Naive B cell (primary cell): ENCODE measurements around the gene BRCA1. TPM values are rescaled to one million over a fixed set of nuclear protein-coding genes. Genes with fewer than 3 reads are reported as not detected.
"Not testable (repeated sequence)": the region's sequence is repeated elsewhere in the genome, so short reads cannot be mapped to it uniquely, and the experiment has no call there.

ENCODE experiments used
- ATAC-seq, 2 donors: fragments of 150-1000 bp; cut with Tn5 transposase; 2 replicates each; pipeline ENCODE4 v1.10.0; 2021; ENCODE audit warnings: low read depth in 2 of 2, mild to moderate bottlenecking in 2 of 2, moderate library complexity in 2 of 2
- DNase-seq: peaks from one replicate; pipeline ENCODE4 v3.0.0; 2022
- H3K27ac Mint-ChIP-seq, 6 donors: one replicate each; pipeline ENCODE4 v1.8.0; 2020 to 2022; ENCODE audit warnings: mild to moderate bottlenecking in 6 of 6, mixed read lengths in 6 of 6, moderate library complexity in 5 of 6, inconsistent platforms in 2 of 6
- H3K27me3 Mint-ChIP-seq, 3 donors: one replicate each; pipeline ENCODE4 v1.8.0; 2021 to 2022; ENCODE audit warnings: mixed read lengths in 3 of 3, mild to moderate bottlenecking in 1 of 3
- H3K36me3 Mint-ChIP-seq, 2 donors: one replicate each; pipeline ENCODE4 v1.8.0; 2020 to 2022; ENCODE audit warnings: mixed read lengths in 2 of 2, inconsistent platforms in 1 of 2, mild to moderate bottlenecking in 1 of 2
- H3K4me1 Mint-ChIP-seq, 3 donors: one replicate each; pipeline ENCODE4 v1.8.0; 2020 to 2022; ENCODE audit warnings: mixed read lengths in 3 of 3, inconsistent platforms in 1 of 3, mild to moderate bottlenecking in 1 of 3, moderate library complexity in 1 of 3
- H3K4me3 Mint-ChIP-seq, 8 donors: one replicate each; pipeline ENCODE4 v1.8.0; 2020 to 2022; ENCODE audit warnings: mild to moderate bottlenecking in 8 of 8, mixed read lengths in 8 of 8, moderate library complexity in 8 of 8, inconsistent platforms in 2 of 8
- H3K9me3 Mint-ChIP-seq, 7 donors: one replicate each; pipeline ENCODE4 v1.8.0; 2020 to 2022; ENCODE audit warnings: mixed read lengths in 7 of 7, mild to moderate bottlenecking in 5 of 7, inconsistent platforms in 2 of 7, moderate library complexity in 1 of 7
- polyA plus RNA-seq, 6 donors: library from polyadenylated mRNA; unstranded; fragments of 300-500 nt; fragmentation: Illumina TruSeq; gene quantifications; one replicate each; pipeline ENCODE4 v1.2.3, GENCODE V29; 2021; ENCODE audit warnings: low read depth in 6 of 6

The BRCA1 gene
- polyA plus RNA-seq, result 1 to 10 TPM in 5 of 6 donors, under 1 TPM in 1; 0.14 to 4.7 (median 3.5) TPM

DNA sequence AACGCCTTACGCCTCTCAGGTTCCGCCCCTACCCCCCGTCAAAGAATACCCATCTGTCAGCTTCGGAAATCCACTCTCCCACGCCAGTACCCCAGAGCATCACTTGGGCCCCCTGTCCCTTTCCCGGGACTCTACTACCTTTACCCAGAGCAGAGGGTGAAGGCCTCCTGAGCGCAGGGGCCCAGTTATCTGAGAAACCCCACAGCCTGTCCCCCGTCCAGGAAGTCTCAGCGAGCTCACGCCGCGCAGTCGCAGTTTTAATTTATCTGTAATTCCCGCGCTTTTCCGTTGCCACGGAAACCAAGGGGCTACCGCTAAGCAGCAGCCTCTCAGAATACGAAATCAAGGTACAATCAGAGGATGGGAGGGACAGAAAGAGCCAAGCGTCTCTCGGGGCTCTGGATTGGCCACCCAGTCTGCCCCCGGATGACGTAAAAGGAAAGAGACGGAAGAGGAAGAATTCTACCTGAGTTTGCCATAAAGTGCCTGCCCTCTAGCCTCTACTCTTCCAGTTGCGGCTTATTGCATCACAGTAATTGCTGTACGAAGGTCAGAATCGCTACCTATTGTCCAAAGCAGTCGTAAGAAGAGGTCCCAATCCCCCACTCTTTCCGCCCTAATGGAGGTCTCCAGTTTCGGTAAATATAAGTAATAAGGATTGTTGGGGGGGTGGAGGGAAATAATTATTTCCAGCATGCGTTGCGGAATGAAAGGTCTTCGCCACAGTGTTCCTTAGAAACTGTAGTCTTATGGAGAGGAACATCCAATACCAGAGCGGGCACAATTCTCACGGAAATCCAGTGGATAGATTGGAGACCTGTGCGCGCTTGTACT, at the start of gene BRCA1:
Gene BRCA1 (minus strand): TSS at position 232 of the 834 bp plus-strand sequence. CDS start 1,268 bp downstream, outside the sequence.
- peak within 1 kb of the TSS; percentile 93 to 98 (median 96) for H3K27ac Mint-ChIP-seq
- no peaks in the 10 kb centered on the region for H3K27me3 Mint-ChIP-seq
- ATAC-seq, result peak; percentile 99
- peak within 1 kb of the TSS; percentile 86 to 99 (median 97) for H3K4me3 Mint-ChIP-seq
- no peaks in the 10 kb centered on the region for H3K36me3 Mint-ChIP-seq
- DNase-seq, result peak; percentile 95
- peaks cover 20 to 48% (median 25%) of the 10 kb centered on the region in 3 donors for H3K4me1 Mint-ChIP-seq
- no peaks in the 10 kb centered on the region for H3K9me3 Mint-ChIP-seq

DNA sequence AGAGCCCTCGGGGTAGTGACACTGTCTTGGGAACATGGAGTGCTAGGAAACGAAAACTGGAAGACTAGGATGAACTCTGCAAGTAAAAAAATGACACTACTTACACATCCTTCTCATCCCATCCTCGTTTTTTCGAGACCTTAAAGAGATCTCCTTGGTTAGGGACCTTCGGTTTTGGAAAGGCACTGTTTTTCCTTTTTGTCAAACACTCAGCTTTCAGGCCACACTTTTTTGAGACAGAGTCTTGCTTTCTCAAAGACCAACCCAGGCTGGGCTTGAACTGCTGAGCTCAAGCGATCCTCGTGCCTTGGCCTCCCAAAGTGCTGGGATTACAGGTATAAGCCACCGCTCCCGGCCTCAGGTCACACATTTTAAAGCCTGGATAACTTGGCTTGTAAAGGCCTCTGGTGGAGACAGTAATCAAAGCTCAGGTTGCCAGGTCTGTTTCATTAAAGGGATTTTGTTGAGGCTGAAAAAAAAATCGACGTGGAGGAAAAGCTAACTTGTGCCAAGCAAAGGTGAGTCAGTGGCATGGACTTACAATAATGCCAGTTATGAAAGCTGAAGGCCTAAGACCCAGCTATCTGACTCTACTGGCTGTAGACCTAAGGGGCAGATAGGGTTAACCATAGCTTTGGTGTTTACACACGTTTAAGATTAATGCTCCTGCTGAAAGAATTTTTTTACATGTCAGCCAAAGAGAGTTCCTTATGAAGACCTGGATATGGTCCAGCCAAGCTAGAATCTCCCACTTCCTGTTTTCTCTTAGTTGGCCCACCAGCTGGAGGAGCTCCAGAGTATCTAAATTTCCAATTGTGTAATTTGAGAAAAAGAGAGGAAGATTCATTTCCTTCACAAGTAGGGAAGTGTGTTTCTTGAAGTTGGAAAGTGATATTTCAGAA, 46.7 kb upstream of the BRCA1 start:
- Mint-ChIP-seq H3K4me1 (peaks cover 15 to 26% (median 18%) of the 10 kb centered on the region in 3 donors), H3K4me3 (no peak overlapping the region), H3K36me3 (no peaks in the 10 kb centered on the region), H3K9me3 (no peaks in the 10 kb centered on the region), H3K27ac (no peak overlapping the region), H3K27me3 (no peaks in the 10 kb centered on the region)
- ATAC-seq (no peak), DNase-seq (no peak)

DNA sequence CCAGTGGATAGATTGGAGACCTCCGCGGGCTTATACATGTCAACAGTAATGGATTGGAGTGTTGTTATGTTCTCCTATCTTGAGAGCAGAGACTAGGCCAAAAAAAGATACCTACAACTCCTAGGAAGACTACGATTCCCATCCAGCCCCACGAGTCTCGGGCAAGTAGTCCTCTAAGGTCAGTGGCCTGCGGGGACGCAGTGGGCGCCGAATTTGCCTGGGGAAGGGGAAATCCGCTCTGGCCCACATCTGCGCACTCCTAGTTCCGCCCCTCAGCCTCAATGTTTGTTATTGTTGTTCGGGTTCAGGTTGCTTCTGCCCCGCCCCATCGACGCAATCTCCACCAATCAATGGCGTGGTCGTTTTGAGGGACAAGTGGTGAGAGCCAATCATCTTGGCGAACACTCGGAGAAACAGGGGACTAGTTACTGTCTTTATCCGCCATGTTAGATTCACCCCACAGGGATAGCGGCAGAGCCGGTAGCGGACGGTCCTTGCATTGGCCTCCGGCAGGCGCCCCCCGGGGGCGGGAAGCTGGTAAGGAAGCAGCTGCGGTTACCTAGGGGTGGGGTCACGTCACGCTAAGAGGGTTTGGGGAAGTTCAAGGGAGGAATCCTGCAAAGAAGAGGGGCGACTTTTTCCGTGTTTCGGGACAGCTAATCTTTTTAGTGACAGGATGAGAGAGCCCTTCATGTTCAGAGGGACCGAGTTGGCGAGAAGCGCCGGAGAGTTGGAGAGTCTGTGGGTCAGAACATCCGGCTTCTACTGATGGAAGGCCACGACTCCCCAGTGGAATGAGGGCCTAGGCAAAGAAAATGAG, 45.8 kb upstream of the BRCA1 start, which contains the start of gene NBR1:
Gene NBR1 (plus strand): TSS at position 449 of the 820 bp plus-strand sequence. CDS start 4,586 bp downstream, outside the sequence.
- H3K9me3 Mint-ChIP-seq, result no peaks in the 10 kb centered on the region

DNA sequence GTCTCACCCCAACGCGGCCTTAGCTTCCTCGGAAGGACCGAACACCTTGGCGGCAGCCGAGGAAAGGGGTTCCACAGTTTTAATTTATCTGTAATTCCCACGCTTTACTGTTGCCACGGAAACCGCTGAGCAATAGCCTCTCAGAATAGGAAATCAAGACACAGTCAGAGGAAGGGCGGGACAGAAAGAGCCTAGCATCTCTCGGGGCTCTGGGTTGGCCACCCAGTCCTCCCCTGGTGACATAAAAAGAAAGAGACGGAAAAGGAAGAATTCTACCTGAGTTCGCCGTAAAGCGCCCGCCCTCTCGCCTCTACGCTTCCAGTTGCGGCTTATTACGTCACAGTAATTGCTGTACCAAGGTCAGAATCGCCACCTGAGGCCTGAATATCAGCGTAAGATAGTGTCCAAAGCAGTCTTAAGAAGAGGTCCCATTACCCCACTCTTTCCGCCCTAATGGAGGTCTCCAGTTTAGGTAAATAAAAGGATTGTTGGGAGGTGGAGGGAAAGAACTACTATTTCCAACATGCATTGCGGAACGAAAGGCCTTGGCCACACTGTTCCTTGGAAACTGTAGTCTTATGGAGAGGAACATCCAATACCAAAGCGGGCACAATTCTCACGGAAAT, 45.1 kb upstream of the BRCA1 start:
- DNase-seq (peak; percentile 91), ATAC-seq (peak; percentile 69 to 72)
- H3K4me1 Mint-ChIP-seq, result peaks cover 11 to 22% (median 12%) of the 10 kb centered on the region in 3 donors
- H3K27me3 Mint-ChIP-seq, result no peaks in the 10 kb centered on the region
- no peak overlapping the region for H3K27ac Mint-ChIP-seq
- H3K9me3 Mint-ChIP-seq, result no peaks in the 10 kb centered on the region
- H3K4me3 Mint-ChIP-seq, result no peak overlapping the region
- no peaks in the 10 kb centered on the region for H3K36me3 Mint-ChIP-seq

More for the DNA sequence above, 45.8 kb upstream of the BRCA1 start, which contains the start of gene NBR1:
- H3K4me1 Mint-ChIP-seq, result peaks cover 15 to 24% (median 16%) of the 10 kb centered on the region in 3 donors
- no peaks in the 10 kb centered on the region for H3K36me3 Mint-ChIP-seq
- ATAC-seq, result peak; percentile 72
- H3K4me3 Mint-ChIP-seq, result no peak within 1 kb of the TSS
- H3K27ac Mint-ChIP-seq, result no peak within 1 kb of the TSS
- H3K27me3 Mint-ChIP-seq, result no peaks in the 10 kb centered on the region
- peak; percentile 97 for DNase-seq

DNA sequence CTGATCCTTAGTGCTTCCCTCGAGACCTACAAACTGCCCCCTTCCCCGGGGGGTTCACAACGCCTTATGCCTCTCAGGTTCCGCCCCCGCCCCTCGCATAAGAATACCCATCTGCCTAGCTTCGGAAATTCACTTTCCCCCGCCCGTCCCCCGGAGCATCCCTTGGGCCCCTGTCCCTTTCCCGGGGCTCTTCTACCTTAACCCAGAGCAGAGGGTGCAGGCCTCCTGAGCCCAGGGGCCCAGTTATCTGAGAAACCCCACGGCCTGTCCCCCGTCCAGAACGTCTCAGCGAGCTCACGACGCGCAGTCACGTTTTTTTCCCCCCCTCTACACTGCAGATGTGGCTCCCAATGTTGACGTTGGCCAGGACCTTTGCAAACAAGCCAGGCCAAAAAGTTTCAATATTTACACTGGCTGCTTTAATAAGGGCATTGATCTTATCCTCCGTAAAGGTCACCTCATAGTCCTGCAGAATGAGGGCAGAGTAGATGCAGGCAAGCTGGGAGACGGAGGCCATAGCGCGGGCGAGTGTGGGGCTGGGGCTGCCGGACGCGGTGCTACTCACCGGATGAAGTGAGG, 44.5 kb upstream of the BRCA1 start:
- Mint-ChIP-seq H3K36me3 (no peaks in the 10 kb centered on the region), H3K9me3 (no peaks in the 10 kb centered on the region), H3K4me3 (no peak overlapping the region), H3K27me3 (no peaks in the 10 kb centered on the region), H3K27ac (no peak overlapping the region), H3K4me1 (peaks cover 11 to 22% (median 11%) of the 10 kb centered on the region in 3 donors)
- DNase-seq (no peak), ATAC-seq (peak; percentile 2 to 3)

DNA sequence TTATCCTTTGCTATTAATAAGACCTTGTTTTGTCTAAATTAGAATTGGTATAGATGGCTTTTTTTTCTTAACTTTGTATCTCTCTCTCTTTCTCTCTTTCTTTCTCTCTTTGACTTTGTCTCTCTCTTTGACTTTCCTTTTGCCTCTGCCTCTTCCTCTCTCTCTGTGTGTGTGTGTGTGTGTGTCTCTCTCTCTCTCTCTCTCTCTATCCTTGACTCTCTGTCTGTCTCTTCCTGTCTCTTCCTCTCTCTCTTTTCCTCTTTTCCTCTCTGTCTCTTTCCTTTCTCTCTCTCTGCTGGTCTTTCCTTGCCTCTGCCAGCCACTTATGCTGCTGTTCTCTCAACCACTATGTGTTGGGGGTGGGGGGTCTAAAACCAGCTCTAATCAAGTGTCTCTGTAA, 40.8 kb upstream of the BRCA1 start:
- not testable (repeated sequence) for H3K9me3 Mint-ChIP-seq, H3K36me3 Mint-ChIP-seq, H3K27me3 Mint-ChIP-seq, ATAC-seq, DNase-seq
- Mint-ChIP-seq H3K4me1 (peaks cover 7 to 11% (median 8%) of the 10 kb centered on the region in 3 donors), H3K4me3 (peak overlapping the region in 1 of 8 donors; percentile 26), H3K27ac (peak overlapping the region in 2 of 6 donors; percentile 48 to 61)

DNA sequence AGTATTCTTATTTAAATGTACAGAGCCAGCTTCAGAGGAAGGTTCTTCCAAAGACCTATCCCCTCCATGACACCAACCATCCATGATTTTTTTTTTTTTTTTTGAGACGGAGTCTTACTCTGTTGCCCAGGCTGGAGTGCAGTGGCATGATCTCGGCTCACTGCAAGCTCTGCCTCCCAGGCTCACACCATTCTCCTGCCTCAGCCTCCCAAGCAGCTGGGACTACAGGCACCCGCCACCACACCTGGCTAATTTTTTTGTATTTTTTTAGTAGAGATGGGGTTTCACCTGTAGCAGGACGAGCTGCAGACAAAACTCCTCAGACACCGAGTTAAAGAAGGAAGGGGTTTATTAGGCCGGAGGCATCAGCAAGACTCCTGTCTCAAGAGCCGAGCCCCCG, 34.8 kb upstream of the BRCA1 start:
- not testable (repeated sequence) for ATAC-seq, H3K36me3 Mint-ChIP-seq, H3K9me3 Mint-ChIP-seq, H3K27me3 Mint-ChIP-seq, H3K4me3 Mint-ChIP-seq, DNase-seq, H3K4me1 Mint-ChIP-seq
- peak overlapping the region in 3 of 6 donors; percentile 57 to 88 (median 69) for H3K27ac Mint-ChIP-seq

DNA sequence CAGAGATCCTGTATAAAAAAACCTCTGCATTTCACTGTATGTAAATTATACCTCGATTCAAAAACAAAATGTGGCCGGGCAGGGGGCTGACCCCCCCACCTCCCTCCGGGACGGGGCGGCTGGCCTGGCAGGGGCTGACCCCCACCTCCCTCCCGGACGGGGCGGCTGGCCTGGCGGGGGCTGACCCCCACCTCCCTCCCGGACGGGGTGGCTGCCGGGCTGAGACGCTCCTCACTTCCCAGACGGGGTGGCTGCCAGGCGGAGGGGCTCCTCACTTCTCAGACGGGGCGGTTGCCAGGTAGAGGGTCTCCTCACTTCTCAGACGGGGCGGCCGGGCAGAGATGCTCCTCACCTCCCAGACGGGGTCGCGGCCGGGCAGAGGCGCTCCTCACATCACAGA, 34.1 kb upstream of the BRCA1 start:
- peak overlapping the region in 1 of 6 donors; percentile 36 for H3K27ac Mint-ChIP-seq
- not testable (repeated sequence) for ATAC-seq, H3K27me3 Mint-ChIP-seq, H3K4me3 Mint-ChIP-seq, H3K4me1 Mint-ChIP-seq, DNase-seq, H3K9me3 Mint-ChIP-seq, H3K36me3 Mint-ChIP-seq

DNA sequence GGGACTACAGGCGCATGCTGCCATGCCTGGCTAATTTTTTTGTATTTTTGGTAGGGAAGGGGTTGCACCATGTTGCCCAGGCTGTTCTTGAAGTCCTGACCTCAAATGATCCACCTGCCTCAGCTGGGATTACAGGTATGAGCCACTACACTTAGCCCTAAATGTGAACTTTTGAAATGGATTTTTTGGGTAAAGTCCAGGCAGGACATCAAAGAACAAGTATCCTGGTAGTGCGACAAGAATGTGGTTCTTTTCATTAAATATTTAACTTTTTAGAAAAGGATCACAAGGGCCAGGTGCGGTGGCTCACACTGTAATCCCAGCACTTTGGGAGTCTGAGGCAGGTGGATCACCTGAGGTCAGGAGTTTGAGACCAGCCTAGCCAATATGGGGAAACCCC, 30.5 kb upstream of the BRCA1 start:
- H3K4me3 Mint-ChIP-seq, result no peak overlapping the region

DNA sequence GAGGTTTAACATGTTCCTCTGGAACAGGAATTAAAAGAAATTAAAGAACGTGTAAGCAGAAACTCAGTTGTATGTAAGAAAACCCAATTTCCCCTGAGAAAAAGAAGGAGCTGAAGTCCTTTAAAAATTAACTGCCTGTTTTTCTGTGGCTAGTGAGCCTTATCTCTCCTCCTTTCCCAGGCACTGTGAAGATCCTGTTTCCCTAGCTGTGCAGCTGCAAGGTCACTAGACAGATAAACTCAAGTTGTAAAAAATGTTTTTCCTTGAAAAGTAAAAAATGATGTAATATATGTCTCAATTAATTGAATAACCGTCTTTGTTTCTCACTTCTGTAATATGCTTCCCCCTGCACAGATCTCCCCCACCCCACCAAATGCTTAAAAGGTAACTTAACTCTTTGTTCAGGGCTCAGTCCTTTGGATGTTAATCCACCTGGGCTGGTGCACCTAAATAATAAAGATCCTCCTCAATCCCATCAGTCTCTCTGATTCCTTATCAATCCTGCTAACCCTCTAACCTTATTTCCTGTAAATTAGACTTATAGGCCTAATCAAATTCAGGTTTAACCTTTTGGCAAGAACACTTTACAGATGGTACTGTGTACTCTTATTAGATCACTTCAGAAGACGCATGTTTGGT, 28.2 kb upstream of the BRCA1 start:
- H3K36me3 Mint-ChIP-seq, H3K4me3 Mint-ChIP-seq, H3K4me1 Mint-ChIP-seq, H3K27me3 Mint-ChIP-seq, H3K9me3 Mint-ChIP-seq, ATAC-seq, DNase-seq: not testable (repeated sequence)
- H3K27ac Mint-ChIP-seq, result peak overlapping the region in 1 of 6 donors; percentile 16

More for the DNA sequence above, 30.5 kb upstream of the BRCA1 start:
- Mint-ChIP-seq H3K27me3 (no peaks in the 10 kb centered on the region), H3K36me3 (peaks cover 5 to 8% of the 10 kb centered on the region in 2 donors), H3K9me3 (peaks cover 0 to 8% (median 4%) of the 10 kb centered on the region in 7 donors), H3K4me1 (no peaks in the 10 kb centered on the region), H3K27ac (no peak overlapping the region)
- ATAC-seq, result no peak
- DNase-seq, result no peak

DNA sequence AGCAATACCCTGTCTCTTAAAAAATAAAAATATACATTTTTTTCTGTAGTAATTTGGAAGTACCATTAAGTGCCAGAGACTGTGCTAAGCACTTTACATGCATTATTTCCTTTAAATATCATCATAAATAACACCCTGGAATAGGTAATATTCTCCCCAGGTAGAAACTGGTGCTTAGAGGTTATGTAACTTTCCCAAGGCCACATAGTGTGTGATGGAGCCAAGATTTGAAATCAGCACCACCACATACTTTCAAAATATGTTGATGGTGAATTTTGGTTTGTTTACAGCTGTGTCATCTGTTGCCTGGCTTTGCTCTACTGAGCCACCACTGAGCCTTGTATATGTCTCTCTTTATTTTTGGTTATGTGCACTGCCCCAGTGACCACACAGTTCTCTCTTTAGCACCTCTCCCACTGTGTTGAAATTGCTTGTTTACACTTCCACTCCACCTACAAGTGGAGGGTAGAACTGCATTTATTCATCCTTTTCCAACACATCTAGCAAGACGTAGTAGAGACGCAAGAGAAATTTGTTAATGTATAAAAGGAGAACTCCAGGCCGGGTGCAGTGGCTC, 26.8 kb upstream of the BRCA1 start:
- no peak overlapping the region for H3K27ac Mint-ChIP-seq
- ATAC-seq, result no peak

More for the DNA sequence above, 26.8 kb upstream of the BRCA1 start:
- Mint-ChIP-seq H3K27me3 (no peaks in the 10 kb centered on the region), H3K4me1 (no peaks in the 10 kb centered on the region), H3K4me3 (no peak overlapping the region), H3K9me3 (peaks cover 0 to 8% (median 4%) of the 10 kb centered on the region in 7 donors), H3K36me3 (peaks cover 5 to 8% of the 10 kb centered on the region in 2 donors)
- DNase-seq, result no peak
